ENCODE data around the gene GLCE. TPM values are rescaled to one million over a fixed set of nuclear protein-coding genes. Genes with fewer than 3 reads are reported as not detected.

The GLCE gene
- total RNA-seq, 4 donors from 2014 or later, result 5.9 to 18.8 (median 10.2) TPM

- ATAC-seq, result no peak
- no peaks in the 10 kb centered on the region for H3K36me3 ChIP-seq
- no peak for TF ChIP-seq EP300 (IDR thresholded peaks at IDR 0.05)
- no peak for TF ChIP-seq POLR2AphosphoS5 (IDR thresholded peaks at IDR 0.05)
- no peak for TF ChIP-seq POLR2A (IDR thresholded peaks at IDR 0.05)
- TF ChIP-seq, protein P1, sequence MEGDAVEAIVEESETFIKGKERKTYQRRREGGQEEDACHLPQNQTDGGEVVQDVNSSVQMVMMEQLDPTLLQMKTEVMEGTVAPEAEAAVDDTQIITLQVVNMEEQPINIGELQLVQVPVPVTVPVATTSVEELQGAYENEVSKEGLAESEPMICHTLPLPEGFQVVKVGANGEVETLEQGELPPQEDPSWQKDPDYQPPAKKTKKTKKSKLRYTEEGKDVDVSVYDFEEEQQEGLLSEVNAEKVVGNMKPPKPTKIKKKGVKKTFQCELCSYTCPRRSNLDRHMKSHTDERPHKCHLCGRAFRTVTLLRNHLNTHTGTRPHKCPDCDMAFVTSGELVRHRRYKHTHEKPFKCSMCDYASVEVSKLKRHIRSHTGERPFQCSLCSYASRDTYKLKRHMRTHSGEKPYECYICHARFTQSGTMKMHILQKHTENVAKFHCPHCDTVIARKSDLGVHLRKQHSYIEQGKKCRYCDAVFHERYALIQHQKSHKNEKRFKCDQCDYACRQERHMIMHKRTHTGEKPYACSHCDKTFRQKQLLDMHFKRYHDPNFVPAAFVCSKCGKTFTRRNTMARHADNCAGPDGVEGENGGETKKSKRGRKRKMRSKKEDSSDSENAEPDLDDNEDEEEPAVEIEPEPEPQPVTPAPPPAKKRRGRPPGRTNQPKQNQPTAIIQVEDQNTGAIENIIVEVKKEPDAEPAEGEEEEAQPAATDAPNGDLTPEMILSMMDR (IDR thresholded peaks at IDR 0.05), result no peak
Observed at GRCh38 chr15:69190091-69190490, 29.7 kb downstream of the GLCE start.

DNA sequence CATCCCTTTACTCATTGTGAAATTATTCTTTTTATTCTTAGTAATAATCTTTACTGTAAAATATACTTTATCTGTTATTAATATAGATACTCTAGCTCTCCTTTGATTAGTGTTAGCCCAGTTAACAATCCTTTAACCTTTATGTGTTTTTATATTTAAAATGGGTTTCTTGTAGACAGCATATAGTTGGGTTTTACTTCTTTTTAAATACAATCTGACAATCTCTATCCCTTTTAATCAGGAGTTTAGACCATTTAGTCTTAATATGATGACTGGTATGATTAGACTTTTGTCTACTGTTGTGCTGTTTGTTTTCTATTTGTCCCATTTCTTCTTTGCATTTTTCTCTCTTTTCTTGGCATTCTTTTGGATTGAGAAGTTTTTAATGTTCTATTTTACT, 30.1 kb downstream of the GLCE start:
- Histone ChIP-seq H3K27me3 (no peaks in the 10 kb centered on the region), H3K36me3 (no peaks in the 10 kb centered on the region), H3K4me1 (peaks cover 16 to 27% (median 18%) of the 10 kb centered on the region in 3 donors), H3K27ac (no peak overlapping the region), H3K9me3 (peaks cover 0 to 15% (median 0%) of the 10 kb centered on the region in 3 donors), H3K4me3 (no peak overlapping the region)
- TF ChIP-seq POLR2AphosphoS5 (IDR thresholded peaks at IDR 0.05), result no peak
- TF ChIP-seq POLR2A (IDR thresholded peaks at IDR 0.05), result no peak
- no peak for TF ChIP-seq EP300 (IDR thresholded peaks at IDR 0.05)
- TF ChIP-seq, protein P1 (IDR thresholded peaks at IDR 0.05), result no peak
- no peak for ATAC-seq

More at GRCh38 chr15:69190091-69190490, 29.7 kb downstream of the GLCE start:
- Histone ChIP-seq H3K4me3 (no peak overlapping the region), H3K9me3 (peaks cover 0 to 15% (median 0%) of the 10 kb centered on the region in 3 donors), H3K27ac (no peak overlapping the region), H3K27me3 (no peaks in the 10 kb centered on the region), H3K4me1 (peaks cover 16 to 27% (median 18%) of the 10 kb centered on the region in 3 donors)

- Histone ChIP-seq H3K27ac (peak overlapping the region; percentile 39 to 59 (median 54)), H3K36me3 (peaks cover 0 to 4% of the 10 kb centered on the region in 2 donors), H3K4me1 (peaks cover 16 to 27% (median 18%) of the 10 kb centered on the region in 3 donors), H3K9me3 (peaks cover 0 to 15% (median 0%) of the 10 kb centered on the region in 3 donors), H3K4me3 (no peak overlapping the region), H3K27me3 (no peaks in the 10 kb centered on the region)
- no peak for ATAC-seq
- TF ChIP-seq, protein P1 (IDR thresholded peaks at IDR 0.05), result no peak
- no peak for TF ChIP-seq POLR2A (IDR thresholded peaks at IDR 0.05)
- no peak for TF ChIP-seq POLR2AphosphoS5 (IDR thresholded peaks at IDR 0.05)
- TF ChIP-seq EP300 (IDR thresholded peaks at IDR 0.05), result no peak
- WGBS, 2 donors (ENCODE audit: low coverage in 1 of 2), result 10 to 11% methylated on average over 1 to 2 of the region's 2 CpGs
Observed at GRCh38 chr15:69194025-69194827, 33.8 kb downstream of the GLCE start.

- WGBS, 2 donors (ENCODE audit: low coverage in 1 of 2), result 22 to 23% methylated on average over 1 of the region's 1 CpG
- H3K27ac ChIP-seq, result peak overlapping the region in 1 of 4 donors; percentile 54
Observed at GRCh38 chr15:69194854-69195253, 34.4 kb downstream of the GLCE start.

More at GRCh38 chr15:69194854-69195253, 34.4 kb downstream of the GLCE start:
- Histone ChIP-seq H3K4me1 (peaks cover 16 to 27% (median 18%) of the 10 kb centered on the region in 3 donors), H3K27me3 (no peaks in the 10 kb centered on the region), H3K9me3 (peaks cover 0 to 9% (median 0%) of the 10 kb centered on the region in 3 donors), H3K4me3 (no peak overlapping the region), H3K36me3 (peaks cover 0 to 4% of the 10 kb centered on the region in 2 donors)
- no peak for TF ChIP-seq POLR2A (IDR thresholded peaks at IDR 0.05)
- TF ChIP-seq POLR2AphosphoS5 (IDR thresholded peaks at IDR 0.05), result no peak
- TF ChIP-seq EP300 (IDR thresholded peaks at IDR 0.05), result no peak
- TF ChIP-seq, protein P1 (IDR thresholded peaks at IDR 0.05), result no peak
- no peak for ATAC-seq
